Right ventricle myocardium inferior (tissue), 1 donor: Measurements from ENCODE around the gene CRK. TPM values are rescaled to one million over a fixed set of nuclear protein-coding genes. Genes with fewer than 3 reads are reported as not detected.
"Not testable (repeated sequence)": the region's sequence is repeated elsewhere in the genome, so short reads cannot be mapped to it uniquely, and the experiment has no call there.

Experiments used
- ATAC-seq: fragments of 200-7000 bp; cut with Tn5 transposase; one replicate; pipeline ENCODE4 v1.9.1; 2020; ENCODE audit warnings: mild to moderate bottlenecking, moderate library complexity
- DNase-seq: peaks from one replicate; pipeline ENCODE4 v3.0.0; 2021; ENCODE audit errors: missing footprints
- intact Hi-C: fragments of 100-400 bp; cut with DNase I; formaldehyde crosslinking; loops from one replicate; pipeline ENCODE4 v1.11.0; 2022
- total RNA-seq: library from RNA; stranded (reverse); fragmentation: NEBNext Ultra II Directional; extraction: Animal tissue kit (Norgen Biotek cat#: 25700); gene quantifications from one replicate; pipeline ENCODE4 v1.2.1, GENCODE V29; 2021
- donor health status: DM: no; HTN: yes; CAD: no; lungs with severe emphysema.

CRK gene
- total RNA-seq, 1 donor from 2014 or later: 43.9 TPM

DNA sequence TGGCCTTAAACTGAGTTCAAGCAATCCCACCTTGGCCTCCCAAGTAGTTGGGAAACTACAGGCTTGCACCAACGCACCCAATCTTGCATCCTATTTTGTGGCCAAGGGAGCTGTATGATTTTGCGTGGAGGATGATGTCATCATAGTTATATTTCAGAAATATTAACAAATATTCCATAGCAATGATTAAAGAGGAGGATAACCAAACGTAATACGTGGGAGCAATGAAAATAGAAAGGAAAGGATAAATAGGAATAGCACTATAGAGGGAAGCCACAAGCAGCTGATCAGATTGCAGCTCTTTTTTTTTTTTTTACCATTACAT lies 53.8 kb downstream of the CRK start:
- intact Hi-C loops: no loop called here
- DNase-seq: no peak
- ATAC-seq: no peak

DNA sequence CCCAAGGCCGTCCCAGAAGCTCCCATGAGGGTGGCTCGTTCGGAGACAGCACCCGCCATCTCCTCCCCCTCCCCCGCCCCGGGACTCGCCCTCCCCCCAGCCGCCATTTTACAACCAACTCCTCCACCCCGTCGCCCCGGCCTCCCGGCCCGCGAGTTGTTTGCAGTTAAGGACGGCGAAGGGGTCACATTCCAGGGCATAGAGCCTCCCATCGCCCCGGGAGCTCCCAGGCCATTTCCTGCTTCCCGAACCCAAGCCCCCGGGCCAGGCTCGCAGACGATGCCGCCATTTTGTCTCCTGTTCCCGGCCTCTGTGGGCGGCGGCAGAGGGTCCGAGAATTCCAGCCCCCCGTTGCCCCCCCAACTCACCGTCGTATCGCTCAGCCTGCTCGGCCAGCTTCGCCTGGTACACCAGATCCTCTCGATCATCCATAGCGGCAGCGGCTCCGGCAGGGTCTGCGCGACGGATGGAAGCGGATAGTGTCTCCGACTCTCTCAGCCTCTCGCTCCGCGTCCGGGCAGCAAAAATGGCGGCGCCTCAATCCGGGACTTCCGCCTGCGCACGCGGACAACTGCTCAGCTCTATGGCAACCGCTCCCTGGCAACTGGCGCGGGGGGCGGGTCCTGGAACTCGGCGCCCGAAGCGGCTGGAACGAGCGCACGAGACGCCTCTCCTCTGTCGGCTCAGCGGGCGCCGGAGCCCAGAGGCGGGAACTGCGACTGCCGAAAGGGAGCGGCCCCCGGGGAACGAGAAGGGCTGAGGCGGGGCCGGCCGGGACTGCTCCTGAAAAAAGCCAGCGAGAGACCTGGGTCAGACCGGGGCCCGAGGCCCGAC lies 56.1 kb downstream of the CRK start, which contains the start of gene YWHAE:
YWHAE (minus strand) TSS at position 544 of the 834 bp plus-strand sequence; CDS start at position 432, 112 bp downstream.
- ATAC-seq (peak; percentile 98), DNase-seq (peak; percentile 99)
- intact Hi-C loops: loop anchor here (5.0 kb wide), 1 partner anchor 38 kb away; no protein-coding TSS in a partner anchor

DNA sequence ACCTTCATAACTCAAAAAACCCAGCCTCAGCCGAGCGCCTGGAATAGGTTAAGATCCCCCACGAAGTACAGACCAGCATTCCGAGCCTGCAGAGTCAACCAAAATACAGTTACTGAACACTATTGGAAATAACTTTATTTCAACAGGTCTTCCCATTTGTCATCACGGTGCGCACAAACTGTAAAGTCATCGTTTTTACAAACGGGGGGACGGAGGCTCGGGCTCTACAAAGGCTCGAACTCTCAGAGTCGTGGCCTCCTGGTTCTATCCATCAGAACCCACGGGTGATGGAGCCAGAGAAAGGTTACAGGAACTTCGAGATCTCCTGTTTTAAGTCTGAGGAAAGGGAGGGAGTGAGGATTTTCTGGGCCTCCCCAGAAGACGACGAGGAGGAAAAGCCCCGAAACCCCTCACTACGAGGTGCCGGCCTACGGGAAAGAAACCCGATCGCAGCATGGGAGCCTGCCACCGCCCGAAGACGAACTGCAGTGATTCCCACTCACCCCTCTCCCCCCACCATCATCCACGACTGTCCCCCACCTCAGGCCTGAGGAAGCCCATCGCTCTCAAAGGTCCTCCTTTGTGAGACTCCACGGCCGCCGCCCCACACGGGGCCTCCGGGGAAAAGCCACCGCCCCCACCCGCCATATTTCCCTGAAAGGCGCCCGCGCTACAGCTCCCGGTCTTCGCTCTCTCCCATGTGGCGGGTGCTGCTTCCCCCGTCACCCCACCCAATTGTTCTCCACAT lies 56.9 kb downstream of the CRK start:
- ATAC-seq: peak; percentile 39
- peak; percentile 76 for DNase-seq
- intact Hi-C loops: loop anchor here (5.0 kb wide), 1 partner anchor 37 kb away; no protein-coding TSS in a partner anchor

- ATAC-seq (no peak), DNase-seq (no peak)
- intact Hi-C loops: loop anchor here (5.0 kb wide), 1 partner anchor 36 kb away; no protein-coding TSS in a partner anchor
These were observed 58.0 kb downstream of the CRK start for GRCh38 chr17:1398028-1398427.

- intact Hi-C loops: loop anchor here (5.0 kb wide), 1 partner anchor 34 kb away; no protein-coding TSS in a partner anchor
- not testable (repeated sequence) for DNase-seq, ATAC-seq
These were observed 60.0 kb downstream of the CRK start for GRCh38 chr17:1395876-1396665.

DNA sequence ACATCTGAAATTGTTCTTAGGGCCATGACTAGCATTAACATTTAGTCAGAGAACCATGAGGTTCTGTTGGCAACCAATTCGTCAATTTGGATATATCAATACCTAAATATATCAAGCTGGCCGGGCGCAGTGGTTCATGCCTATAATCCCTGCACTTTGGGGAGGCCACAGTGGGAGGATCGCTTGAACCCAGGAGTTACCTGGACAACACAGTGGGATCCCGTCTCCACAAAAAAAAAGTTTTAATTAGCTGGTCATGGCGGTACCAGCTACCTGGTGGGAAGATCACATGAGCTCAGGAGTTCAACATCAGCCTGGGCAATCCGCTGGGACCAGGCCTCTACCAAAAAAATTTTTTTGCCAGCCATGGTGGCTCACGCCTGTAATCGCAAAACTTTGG lies 64.5 kb downstream of the CRK start:
- ATAC-seq (no peak), DNase-seq (no peak)
- intact Hi-C loops: no loop called here

DNA sequence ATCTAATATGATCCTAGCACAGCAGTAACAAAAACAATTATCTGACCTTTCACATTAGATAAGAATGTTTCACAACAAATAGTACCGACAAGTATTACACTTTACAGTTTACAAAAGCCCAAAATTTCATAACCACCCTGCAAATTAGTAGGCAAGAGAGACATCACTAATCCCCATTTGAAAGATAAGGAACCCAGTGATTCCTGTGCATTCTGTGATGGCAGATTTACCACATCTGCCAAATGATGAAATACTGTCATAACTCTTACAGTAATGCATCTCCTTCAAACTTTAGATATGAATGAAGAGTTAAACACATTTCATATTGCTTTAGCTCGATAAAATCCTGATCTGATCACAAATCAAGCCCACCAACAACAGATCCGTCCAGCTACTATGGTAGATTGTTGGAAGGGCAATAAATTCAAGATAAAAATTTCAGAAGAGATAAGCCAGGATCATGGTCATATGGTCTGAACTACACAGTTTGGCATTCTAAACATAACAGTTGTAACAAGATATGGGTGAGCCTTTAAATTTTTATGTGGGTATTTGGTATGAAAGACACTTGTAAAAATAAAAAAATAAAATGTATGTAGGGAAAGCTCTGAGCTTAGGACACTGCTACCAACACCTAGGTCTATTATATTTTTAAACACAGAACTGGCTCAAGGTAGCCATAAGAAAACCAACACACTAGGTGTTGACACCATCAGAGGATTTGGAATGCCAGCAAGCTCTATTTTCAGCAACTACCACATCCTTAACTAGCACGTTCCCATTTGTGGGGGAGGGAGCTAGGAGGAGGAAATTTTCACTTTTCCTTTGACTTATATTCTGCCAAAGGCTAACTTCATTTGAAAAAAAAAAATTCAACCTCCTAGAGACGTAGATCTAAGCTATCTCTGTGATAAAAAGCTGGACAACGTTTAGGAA lies 65.3 kb downstream of the CRK start:
- ATAC-seq (peak; percentile 70), DNase-seq (no peak)
- intact Hi-C loops: no loop called here

- DNase-seq, ATAC-seq, intact Hi-C loops: not testable (repeated sequence)
These were observed 68.4 kb downstream of the CRK start for GRCh38 chr17:1387490-1388227.

GRCh38 chr17:1386675-1387190 lies 69.3 kb downstream of the CRK start:
- DNase-seq, intact Hi-C loops, ATAC-seq: not testable (repeated sequence)

- ATAC-seq (no peak), DNase-seq (no peak)
- intact Hi-C loops: no loop called here
These were observed 69.8 kb downstream of the CRK start for GRCh38 chr17:1386265-1386664.

DNA sequence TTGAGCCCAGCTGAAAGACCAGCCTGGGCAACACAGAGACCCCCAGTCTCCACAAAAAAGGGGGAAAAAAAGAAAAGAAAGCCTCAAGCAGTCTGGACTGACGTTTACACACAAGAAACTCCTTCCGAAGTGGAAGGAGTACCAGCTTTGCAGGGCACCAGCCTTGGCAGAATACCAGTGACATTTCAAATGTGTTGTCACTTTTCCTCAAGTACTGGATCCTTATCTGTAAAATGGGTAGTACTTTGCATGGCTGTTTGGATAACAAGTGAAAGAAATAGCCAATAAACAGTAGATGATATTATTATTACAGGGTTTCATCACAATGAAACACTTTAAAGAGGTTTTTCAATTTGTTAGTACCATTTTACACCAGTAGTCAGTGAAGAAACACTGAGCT lies 70.2 kb downstream of the CRK start:
- DNase-seq (no peak), ATAC-seq (no peak)
- intact Hi-C loops: no loop called here

- peak; percentile 77 for ATAC-seq
- DNase-seq: no peak
- intact Hi-C loops: no loop called here
These were observed 71.1 kb downstream of the CRK start for GRCh38 chr17:1384905-1385435.

- ATAC-seq (no peak), DNase-seq (no peak)
- intact Hi-C loops: no loop called here
These were observed 76.1 kb downstream of the CRK start for GRCh38 chr17:1379930-1380313.

DNA sequence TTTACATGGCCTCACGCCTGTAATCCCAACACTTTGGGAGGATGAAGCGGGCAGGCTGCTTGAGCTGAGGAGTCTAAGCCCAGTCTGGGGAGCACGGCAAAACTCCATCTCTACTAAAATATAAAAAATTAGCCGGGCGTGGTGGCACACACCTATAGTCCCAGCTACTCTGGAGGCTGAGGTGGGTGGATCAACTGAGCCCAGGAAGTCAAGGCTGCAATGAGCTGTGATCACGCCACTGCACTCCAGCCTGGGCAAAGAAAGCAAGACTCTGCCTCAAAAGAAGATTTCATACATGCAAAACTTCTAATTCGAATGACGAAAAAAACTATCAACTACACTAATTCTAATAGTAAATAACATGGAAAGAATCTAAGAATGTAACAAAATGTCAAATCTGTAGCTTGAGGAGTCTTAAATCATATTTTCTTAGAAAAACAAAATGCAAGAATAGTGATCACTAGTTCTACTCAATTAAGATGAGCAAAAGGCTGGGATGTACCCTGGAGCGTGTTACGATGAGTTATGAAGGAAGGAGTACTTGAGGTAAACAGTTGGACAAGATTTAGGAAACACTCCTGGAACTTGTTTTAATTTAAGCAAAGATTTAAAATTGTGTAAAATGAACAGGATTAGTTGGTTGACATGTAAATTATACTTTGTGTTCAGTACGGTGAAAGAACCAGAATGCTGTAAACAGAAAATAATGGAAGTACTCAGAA lies 76.7 kb downstream of the CRK start:
- ATAC-seq (no peak), DNase-seq (no peak)
- intact Hi-C loops: no loop called here

DNA sequence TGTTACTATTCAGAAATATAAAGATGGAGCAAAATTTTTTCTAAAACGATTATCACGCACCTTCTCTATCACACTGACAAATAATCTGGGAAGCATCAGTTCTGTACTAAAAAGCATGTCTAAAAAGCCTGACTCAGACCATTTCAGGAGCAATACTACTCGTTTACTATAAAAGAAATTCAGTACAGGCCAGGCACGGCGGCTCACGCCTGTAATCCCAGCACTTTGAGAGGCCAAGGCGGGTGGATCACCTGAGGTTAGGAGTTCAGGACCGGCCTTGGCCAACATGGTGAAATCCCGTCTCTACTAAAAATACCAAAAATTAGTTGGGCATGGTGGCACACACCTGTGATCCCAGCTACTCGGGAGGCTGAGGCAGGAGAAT lies 77.6 kb downstream of the CRK start:
- DNase-seq, intact Hi-C loops, ATAC-seq: not testable (repeated sequence)

DNA sequence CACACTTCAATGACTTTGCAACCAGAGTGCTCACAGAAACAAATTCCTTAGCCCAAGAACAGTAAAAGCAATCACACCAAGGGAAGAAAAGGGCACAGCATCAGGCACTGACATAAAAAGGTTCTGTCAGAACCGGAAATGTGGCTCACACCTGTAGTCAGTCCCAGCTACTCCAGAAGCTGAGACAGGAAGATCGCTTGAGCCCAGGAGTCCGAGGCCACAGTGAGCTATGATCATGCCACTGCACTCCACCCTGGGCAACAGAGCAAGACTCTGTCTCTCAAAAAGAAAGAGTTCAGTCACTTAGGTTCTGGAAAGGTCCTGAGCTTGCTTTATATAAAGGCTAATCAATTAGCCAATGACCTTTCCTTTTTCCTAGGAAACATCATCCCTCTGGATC lies 78.7 kb downstream of the CRK start:
- no peak for DNase-seq
- ATAC-seq: no peak
- intact Hi-C loops: no loop called here
